HG02571 (cell line): Measurements from ENCODE around the gene FMNL3.
"Not testable (repeated sequence)": the region's sequence is repeated elsewhere in the genome, so short reads cannot be mapped to it uniquely, and the experiment has no call there.

ENCODE experiments used
- ATAC-seq: cut with Tn5 transposase; IDR thresholded peaks from one replicate; pipeline ENCODE4 v1.9.1; 2021; ENCODE audit warnings: mild to moderate bottlenecking, moderate library complexity; ENCODE audit not compliant: unreplicated experiment

Gene FMNL3

DNA sequence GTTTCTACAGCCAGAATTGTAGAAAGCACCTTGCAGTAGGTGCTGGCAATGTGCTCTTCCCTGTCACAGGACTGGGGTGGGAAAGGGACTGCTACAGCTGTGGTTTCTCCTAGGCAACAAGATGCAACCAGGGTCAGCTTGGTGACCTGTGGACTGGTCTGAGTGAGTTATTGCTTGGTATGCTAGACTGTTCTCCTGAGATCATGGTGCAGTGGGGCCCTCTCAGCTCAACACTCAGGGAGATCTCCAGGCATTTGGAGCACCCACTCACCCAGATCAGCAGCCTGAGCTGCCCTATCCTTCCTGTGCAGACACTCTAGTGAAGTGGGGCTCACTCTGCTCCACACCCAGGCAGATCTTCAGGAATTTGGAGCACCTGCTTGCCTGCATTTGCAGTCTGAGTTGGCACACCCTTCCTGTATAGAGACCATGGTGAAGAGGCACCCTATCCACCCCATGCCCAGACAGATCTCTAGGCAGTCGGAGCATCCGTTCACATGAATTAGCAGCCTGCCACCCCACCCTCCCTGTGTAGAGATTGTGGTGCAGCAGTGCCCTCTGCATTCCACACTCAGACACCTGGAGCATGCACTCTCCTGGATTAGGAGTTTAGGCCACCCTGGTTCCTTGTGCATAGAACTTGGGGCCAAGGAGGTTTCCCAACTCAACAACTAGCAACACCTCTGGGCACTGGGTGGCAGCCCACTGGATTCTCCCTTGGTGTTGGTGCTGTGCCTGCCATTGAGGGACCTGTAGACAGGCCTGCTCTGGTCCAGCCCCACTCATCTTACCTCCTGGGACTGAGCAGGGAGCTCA is 97.9 kb downstream of the FMNL3 start:
- ATAC-seq: no peak

DNA sequence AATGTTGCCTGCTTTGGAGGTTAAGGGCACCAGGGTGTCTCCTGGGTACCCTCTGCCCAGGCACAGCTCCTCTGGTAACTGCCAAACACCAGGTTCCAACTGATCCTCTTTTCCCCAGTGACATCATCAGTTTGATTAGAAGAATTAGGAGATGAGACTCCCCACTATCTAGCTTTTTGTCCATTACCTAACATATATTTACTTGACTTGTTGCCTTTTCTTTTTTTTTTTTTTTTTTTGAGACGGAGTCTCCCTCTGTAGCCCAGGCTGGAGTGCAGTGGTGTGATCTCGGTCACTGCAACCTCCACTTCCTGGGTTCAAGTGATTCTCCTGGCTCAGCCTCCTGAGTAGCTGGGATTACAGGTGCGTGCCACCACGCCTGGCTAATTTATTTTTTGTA is 101.7 kb downstream of the FMNL3 start, which contains the start of gene FAM186B:
Gene FAM186B, minus strand, starts transcription at position 101 of the 400 bp plus-strand sequence. CDS start 162 bp downstream, outside the sequence.
- ATAC-seq: not testable (repeated sequence)

DNA sequence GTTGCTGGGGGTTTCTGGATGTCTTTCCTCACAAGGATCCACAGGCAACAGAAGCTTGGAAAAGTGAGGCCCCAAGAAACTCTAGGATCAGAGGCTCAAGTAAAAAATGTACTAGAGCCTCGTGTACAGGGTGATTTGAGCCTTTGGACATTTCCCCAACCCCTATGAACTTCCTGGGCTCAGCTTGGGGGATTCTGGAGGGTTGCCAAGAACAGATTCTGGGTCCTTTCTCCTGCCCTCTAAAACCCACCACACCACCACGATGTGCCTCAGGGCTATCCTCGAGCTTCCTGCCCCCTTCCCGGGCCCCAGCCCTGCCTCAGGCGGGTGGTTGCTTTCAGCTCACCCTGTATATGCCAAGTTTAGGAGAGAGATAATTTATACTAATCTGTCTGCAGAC is 102.3 kb downstream of the FMNL3 start:
- no peak for ATAC-seq

DNA sequence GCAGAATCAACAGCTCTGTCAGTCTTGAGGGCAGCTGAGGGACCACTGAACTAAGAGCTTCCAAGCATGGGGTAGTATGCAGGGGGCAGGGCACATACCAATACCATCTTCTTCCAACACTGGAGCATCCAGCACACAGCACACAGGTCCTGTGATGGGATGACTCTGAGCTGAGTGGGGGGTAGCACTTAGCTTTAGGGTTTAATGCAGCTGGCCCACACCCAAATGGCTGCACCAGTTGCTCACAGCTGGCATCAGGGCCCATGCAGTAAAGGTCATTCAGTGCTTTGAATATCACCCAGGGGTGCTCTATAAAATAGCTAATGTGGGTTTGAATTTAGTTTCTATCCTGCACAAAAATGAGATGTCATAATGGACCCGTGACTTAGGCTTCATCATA is 103.5 kb downstream of the FMNL3 start:
- ATAC-seq: no peak

DNA sequence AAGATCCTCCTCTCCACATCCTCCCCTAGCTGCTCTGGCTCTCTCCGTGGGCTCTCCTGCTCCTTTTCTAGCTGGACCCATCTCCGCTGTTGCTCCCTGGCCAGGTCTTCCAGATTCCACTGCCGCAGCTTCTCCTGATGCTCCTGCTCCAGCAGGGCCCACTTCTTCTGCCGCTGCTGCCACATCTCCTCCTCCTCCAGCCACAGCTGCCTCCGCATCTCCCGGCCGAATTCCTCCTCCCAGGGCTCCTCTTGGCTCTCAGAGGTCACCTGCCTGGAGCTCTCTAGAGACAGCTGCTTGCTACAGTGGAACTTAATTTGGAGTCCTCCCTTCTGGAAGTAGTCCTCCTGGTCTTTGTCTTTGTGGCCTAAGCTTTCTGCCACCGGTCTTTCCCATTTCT is 107.2 kb downstream of the FMNL3 start:
- ATAC-seq: no peak

DNA sequence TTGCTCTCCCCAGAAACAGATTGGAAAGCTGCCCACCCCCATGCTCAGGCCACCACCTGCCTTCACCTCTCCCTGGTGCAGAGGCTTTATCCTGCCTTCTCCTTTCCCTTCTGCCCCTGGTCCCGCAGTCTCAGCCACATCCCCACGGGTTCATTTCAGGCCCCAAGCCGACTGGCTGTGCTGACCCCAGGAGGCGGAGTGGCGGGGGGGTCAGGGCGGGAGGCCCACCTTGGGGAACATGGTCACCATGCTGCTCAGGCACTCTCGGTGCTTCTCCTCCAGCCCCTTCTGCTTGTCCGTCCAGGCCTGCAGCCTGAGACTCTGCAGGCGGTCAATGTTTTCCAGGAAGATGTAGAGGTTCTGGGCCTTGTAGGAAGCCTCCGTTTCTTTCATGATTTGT is 108.7 kb downstream of the FMNL3 start:
- no peak for ATAC-seq

DNA sequence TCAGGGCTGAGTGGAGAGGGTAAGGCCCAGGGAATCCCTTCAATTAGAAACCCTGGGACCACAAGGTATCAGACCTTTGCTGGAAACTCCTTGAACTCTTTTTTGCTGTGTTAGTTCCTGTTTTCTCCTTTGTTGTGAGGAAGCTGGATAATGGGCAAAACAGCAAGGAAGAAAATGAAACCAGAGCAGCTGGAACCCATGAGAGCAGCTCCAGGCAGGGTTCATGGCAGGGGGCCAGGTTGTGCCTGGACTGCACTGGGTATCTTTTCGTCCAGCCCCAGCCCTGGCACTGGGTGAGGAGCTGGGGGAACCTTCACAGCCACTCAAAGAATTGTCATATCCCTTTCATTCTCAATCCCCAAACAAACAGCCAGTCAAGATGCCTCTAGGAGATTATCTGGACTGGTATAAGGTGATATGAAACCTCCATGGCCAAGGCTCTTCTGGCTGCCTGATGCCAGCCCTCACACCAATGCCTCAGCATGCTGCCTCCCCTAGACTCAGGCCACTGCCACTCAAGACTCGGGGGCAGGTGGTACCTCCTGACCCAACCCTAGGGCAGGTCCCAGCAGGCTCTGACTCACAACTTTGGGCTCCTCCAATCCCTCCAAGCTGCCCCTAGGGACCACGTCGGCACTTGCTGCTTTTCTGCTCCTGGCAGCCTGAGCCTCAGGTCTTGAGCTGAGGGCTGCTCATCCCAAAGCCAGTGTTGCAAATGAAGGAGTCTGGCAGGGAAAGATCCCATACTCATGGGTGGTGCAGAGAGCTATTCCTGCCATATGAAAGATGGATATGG is 118.3 kb downstream of the FMNL3 start:
- ATAC-seq: no peak

DNA sequence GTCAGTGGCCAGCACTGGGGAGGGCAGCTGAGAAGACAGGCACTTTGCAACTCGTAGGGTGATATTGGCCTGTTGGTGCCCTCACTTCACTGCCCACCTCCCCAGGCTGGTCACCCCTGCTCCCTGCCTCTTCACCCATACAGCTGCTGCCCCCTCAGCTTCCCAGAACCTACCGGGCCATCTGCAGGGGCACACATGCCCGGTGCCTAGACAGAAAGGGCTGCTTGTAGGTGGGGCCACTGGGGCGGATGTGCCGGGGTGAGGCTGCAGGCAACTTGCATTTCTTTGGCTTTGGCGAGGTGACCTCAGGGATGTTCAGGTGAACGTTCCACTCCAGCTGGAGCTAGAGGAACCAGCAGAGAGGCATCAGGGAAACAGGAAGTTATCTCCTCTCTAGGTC is 118.9 kb downstream of the FMNL3 start:
- ATAC-seq: no peak

DNA sequence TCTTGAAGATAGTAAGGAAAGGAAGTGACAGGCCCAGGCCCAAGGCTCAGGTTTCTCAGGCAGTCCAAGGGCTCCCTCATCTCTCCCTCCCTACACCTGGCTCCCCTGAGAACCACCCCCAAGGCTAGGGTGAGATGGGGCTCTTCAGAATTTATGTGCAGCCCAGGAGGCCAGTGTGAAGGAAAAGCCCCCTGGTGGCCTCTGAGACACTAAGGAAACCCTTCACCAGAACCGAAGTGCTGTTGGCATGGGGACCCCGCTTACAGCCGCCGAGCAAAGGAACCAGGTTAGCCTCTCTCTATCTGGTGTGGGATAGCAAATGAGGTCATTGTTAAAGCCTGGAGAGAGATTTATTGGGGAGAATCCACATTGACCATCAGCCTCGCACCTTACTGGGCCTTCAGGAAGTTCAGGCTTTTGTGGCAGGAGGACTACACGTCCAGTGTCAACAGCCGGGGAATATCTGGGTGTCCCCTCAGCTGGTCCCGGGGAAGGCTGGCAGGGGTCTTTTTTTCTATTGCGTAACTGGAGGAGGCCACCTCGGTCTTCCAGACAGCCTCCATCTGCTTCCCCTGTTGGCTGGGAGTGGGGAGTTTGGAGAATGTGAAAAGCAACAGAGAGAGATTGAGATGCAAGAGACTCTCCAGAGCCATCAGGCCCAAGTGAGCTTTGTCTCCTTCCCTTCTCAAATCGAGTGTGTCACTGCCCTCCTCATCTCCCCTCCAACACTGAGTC is 119.9 kb downstream of the FMNL3 start:
- no peak for ATAC-seq
